GM23338 (cell line): ENCODE data around the gene RAP2A.

Experiments used
- CTCF ChIP-seq, 2 experiments: fragments of 200-600 bp in 1 of 2; sonication (generic) in 1 of 2; conservative IDR thresholded peaks; 2 replicates each; pipeline versions ENCODE4 v1.5.1 to v1.6.1; 2016 to 2017; ENCODE audit warnings: antibody characterized with exemption in 2 of 2, low read depth in 2 of 2, mild to moderate bottlenecking in 2 of 2, moderate library complexity in 1 of 2
- JUNB ChIP-seq: IDR thresholded peaks from one replicate; pipeline ENCODE4 v1.6.1; 2016; ENCODE audit warnings: antibody characterized with exemption; ENCODE audit not compliant: unreplicated experiment
- POLR2AphosphoS5 ChIP-seq: IDR thresholded peaks from 2 replicates; pipeline ENCODE4 v1.6.1; 2016; ENCODE audit warnings: antibody characterized with exemption, low read depth

- no peak for TF ChIP-seq JUNB
- no peak for TF ChIP-seq CTCF (conservative IDR thresholded peaks at IDR 0.05; ENCODE audit: low read depth in 2 of 2)
- no peak for TF ChIP-seq POLR2AphosphoS5
These were observed 71.0 kb downstream of the RAP2A start for GRCh38 chr13:97505017-97505416.
